Left ventricle myocardium inferior (tissue), 1 donor: ENCODE results near the gene SCN1A. TPM values are rescaled to one million over a fixed set of nuclear protein-coding genes. Genes with fewer than 3 reads are reported as not detected.

Source experiments
- DNase-seq: peaks from one replicate; pipeline ENCODE4 v3.0.0-alpha.2; 2020
- H3K27ac ChIP-seq: fragments of 200-600 bp; replicated peaks from 2 replicates; pipeline ENCODE4 v1.8.0; 2021
- H3K27me3 ChIP-seq: fragments of 200-600 bp; 2 replicates; pipeline ENCODE4 v1.8.0; 2021; ENCODE audit warnings: low read depth
- H3K36me3 ChIP-seq: fragments of 200-600 bp; 2 replicates; pipeline ENCODE4 v1.8.0; 2021
- H3K4me1 ChIP-seq: fragments of 200-600 bp; 2 replicates; pipeline ENCODE4 v1.8.0; 2021
- H3K4me3 ChIP-seq: fragments of 200-600 bp; 2 replicates; pipeline ENCODE4 v1.8.0; 2021; ENCODE audit warnings: mild to moderate bottlenecking, moderate library complexity
- H3K9me3 ChIP-seq: fragments of 200-600 bp; replicated peaks from 2 replicates; pipeline ENCODE4 v1.8.0; 2021
- intact Hi-C: fragments of 100-400 bp; cut with micrococcal nuclease; formaldehyde crosslinking; loops from one replicate; pipeline ENCODE4 v1.11.0; 2022
- total RNA-seq: library from RNA; stranded (reverse); fragmentation: NEBNext Ultra II Directional; extraction: Animal tissue kit (Norgen Biotek cat#: 25700); gene quantifications from one replicate; pipeline ENCODE4 v1.2.1, GENCODE V29; 2021
- TF ChIP-seq, protein P1 (sequence below): fragments of 200-600 bp; IDR thresholded peaks from 2 replicates; pipeline ENCODE4 v1.8.0; 2021; ENCODE audit warnings: antibody characterized with exemption, mild to moderate bottlenecking, borderline replicate concordance
- donor health status: DM: no; HTN: yes; CAD: no; lungs with severe emphysema.

Gene SCN1A
- total RNA-seq, 1 donor from 2014 or later: 0.63 TPM

DNA sequence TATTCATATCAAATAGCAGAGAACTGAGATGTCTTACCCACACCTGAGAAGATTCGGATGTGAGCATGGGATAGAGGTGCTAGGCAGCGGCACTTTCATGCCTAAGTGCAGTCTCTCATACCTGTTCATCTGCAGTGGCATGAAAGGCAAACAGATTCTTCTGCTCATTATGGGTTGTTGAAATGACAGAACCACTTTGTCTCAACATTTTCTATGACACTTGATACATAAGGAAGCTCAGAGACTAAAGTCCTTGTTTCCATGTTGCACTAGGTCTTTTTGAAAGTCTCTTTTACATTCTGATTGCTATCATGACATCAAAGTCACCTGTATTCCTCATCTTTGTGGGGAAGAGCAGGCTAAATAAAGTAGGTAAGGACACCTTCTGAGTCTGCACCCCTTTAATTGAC is 8.0 kb upstream of the SCN1A start:
- TF ChIP-seq, protein P1, sequence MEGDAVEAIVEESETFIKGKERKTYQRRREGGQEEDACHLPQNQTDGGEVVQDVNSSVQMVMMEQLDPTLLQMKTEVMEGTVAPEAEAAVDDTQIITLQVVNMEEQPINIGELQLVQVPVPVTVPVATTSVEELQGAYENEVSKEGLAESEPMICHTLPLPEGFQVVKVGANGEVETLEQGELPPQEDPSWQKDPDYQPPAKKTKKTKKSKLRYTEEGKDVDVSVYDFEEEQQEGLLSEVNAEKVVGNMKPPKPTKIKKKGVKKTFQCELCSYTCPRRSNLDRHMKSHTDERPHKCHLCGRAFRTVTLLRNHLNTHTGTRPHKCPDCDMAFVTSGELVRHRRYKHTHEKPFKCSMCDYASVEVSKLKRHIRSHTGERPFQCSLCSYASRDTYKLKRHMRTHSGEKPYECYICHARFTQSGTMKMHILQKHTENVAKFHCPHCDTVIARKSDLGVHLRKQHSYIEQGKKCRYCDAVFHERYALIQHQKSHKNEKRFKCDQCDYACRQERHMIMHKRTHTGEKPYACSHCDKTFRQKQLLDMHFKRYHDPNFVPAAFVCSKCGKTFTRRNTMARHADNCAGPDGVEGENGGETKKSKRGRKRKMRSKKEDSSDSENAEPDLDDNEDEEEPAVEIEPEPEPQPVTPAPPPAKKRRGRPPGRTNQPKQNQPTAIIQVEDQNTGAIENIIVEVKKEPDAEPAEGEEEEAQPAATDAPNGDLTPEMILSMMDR: no peak
- Histone ChIP-seq H3K4me3 (no peak overlapping the region), H3K27me3 (peaks cover 51% of the 10 kb centered on the region), H3K9me3 (no peaks in the 10 kb centered on the region), H3K36me3 (no peaks in the 10 kb centered on the region), H3K4me1 (no peaks in the 10 kb centered on the region), H3K27ac (no peak overlapping the region)
- DNase-seq: no peak
- intact Hi-C loops: no loop called here

DNA sequence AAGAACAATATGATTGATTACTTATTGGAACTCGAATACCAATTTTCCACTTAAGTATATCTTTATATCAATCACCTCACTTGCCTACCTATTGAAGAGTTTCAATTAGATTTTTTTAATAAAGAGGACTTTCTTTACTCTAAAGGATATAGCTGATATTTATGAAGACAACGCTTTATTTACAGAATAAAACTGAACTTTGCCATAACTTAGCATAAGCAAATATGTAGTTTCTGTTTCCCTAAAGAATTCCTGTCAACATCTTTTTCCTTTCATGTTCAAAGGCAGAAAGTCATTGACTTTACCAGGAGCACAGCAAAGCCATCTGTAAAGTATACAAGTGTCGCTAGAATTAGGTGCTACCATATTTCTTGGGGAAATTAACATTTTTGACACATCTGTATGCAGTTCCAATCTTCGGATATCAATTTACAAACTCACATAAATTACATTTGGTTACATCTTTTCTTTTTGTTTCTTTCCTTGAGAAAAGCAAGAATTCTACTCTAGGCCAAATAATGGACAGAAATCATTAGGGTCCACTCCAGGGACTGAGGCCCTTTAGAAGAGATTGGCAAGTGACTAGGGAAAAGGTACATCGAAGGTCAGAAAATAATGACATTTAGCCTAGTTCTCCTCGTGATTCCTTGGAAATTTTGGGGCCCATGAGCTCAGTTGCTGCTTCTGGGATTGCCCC is 7.5 kb upstream of the SCN1A start:
- H3K27me3 ChIP-seq: peaks cover 51% of the 10 kb centered on the region
- intact Hi-C loops: no loop called here
- H3K27ac ChIP-seq: no peak overlapping the region
- no peak overlapping the region for H3K4me3 ChIP-seq
- no peaks in the 10 kb centered on the region for H3K36me3 ChIP-seq
- no peaks in the 10 kb centered on the region for H3K4me1 ChIP-seq
- DNase-seq: no peak
- H3K9me3 ChIP-seq: no peaks in the 10 kb centered on the region
- TF ChIP-seq, protein P1: no peak

DNA sequence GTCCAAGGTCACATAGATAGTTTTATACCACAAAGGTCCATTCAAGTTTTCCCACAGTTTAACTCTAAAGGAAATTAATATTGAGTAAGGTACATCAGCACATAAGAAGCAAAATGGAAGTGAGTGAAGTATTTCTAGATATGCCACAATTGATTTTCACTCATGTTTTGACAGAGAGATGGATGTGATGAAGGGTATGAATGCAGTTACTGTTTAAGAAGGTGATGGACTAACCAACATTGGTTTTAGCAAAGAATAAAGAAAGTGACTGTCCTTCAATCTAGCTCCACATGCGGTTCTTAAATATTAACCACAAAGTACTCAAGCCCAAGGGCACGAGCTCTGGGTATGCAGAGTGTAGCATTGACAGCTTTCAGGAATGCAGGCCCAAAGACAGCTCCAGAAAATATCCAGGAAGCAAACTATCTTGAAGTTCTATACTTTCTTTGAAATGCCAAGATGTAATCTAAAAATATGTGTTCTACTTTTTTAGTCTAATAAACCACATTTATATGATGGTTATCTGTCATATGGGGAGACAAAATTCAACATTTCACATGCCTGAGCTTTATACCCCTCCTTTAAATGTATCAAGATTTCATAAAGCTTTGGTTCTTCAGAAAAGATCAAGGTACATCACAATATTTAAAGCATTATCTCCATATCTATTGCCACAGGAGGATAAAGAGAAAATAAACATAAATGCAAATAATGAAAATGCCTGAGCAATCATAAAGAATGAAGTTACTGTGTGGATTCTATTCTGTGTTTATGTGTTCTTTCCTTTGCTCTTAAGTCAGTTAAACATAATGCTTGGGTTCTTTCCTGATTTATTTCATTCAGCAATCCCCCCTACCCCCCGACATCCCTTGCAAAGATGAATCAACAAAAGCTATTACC is 6.7 kb upstream of the SCN1A start:
- intact Hi-C loops: no loop called here
- Histone ChIP-seq H3K36me3 (no peaks in the 10 kb centered on the region), H3K27me3 (peaks cover 59% of the 10 kb centered on the region), H3K4me1 (no peaks in the 10 kb centered on the region), H3K27ac (no peak overlapping the region), H3K9me3 (no peaks in the 10 kb centered on the region), H3K4me3 (no peak overlapping the region)
- TF ChIP-seq, protein P1: no peak
- DNase-seq: no peak

DNA sequence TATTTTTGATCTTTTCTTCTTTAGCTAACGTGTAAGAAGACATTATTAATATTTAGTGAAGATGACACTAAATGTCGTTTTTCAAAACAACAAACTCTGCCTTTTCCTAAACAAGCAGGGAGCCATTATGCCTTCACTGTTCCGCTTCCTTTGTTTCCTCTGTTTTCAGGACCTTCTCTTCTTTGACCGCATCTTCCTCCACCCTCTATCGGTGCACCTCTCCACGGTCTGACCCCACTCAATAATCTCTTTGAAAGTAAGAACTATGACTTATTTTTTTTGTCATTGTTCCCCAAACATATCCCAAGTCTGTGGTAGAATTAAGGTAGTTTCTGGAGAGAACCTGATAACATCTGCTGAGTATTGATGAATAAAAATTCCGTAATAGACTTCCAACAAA is 5.8 kb upstream of the SCN1A start:
- Histone ChIP-seq H3K27me3 (peaks cover 59% of the 10 kb centered on the region), H3K36me3 (no peaks in the 10 kb centered on the region), H3K9me3 (no peaks in the 10 kb centered on the region), H3K4me3 (no peak overlapping the region), H3K27ac (no peak overlapping the region), H3K4me1 (no peaks in the 10 kb centered on the region)
- no peak for DNase-seq
- TF ChIP-seq, protein P1: no peak
- intact Hi-C loops: no loop called here

DNA sequence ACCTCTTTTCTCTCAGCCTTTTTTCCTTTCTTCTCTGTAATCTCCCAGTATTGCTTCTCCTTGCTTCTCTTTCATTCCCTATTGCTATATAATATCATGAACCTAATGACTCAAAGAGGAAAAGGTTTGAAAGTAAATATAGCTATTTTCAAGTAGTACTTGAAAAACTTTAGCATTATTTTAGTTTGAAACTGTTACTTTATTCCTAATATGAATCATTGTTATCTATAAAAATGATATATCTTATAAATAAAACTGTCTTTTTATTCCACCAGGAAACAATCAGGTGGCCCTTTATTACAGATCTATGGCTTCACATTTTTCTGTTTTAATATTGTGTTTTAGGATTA is 311 bp upstream of the SCN1A start:
- intact Hi-C loops: no loop called here
- no peak overlapping the region for H3K27ac ChIP-seq
- no peak overlapping the region for H3K4me3 ChIP-seq
- DNase-seq: no peak
- TF ChIP-seq, protein P1: no peak
- H3K36me3 ChIP-seq: no peaks in the 10 kb centered on the region
- peaks cover 27% of the 10 kb centered on the region for H3K27me3 ChIP-seq
- H3K9me3 ChIP-seq: no peaks in the 10 kb centered on the region
- peaks cover 7% of the 10 kb centered on the region for H3K4me1 ChIP-seq
